CD14-positive monocyte (primary cell): ENCODE results near the gene NEUROD2. TPM values are rescaled to one million over a fixed set of nuclear protein-coding genes. Genes with fewer than 3 reads are reported as not detected.

ENCODE experiments used
- DNase-seq, 3 donors: peaks; one replicate each; pipeline ENCODE4 v3.0.0-alpha.2; 2011 to 2022
- H2AFZ ChIP-seq: 2 replicates; pipeline ENCODE4 v1.6.0; 2012; ENCODE audit warnings: mild to moderate bottlenecking, low read depth, low read length, inconsistent platforms; ENCODE audit not compliant: insufficient read depth, poor library complexity, severe bottlenecking
- H3K27ac ChIP-seq, 2 donors: 1 replicate in 1 of 2; 2 replicates in 1 of 2; pipeline ENCODE4 v1.5.1; 2012 to 2013; ENCODE audit warnings: low read length in 2 of 2, control low read depth in 1 of 2, inconsistent platforms in 1 of 2, low read depth in 1 of 2, mild to moderate bottlenecking in 1 of 2
- H3K27me3 ChIP-seq, 2 donors: one replicate each; pipeline versions ENCODE4 v1.6.0 to v1.6.1; 2011 to 2013; ENCODE audit warnings: low read length in 2 of 2; ENCODE audit not compliant: control insufficient read depth in 2 of 2, insufficient read depth in 2 of 2
- H3K36me3 ChIP-seq, 2 donors: replicated peaks in 1 of 2; 1 replicate in 1 of 2; 2 replicates in 1 of 2; pipeline versions ENCODE4 v1.5.1 to v1.6.1; 2012 to 2013; ENCODE audit warnings: low read length in 2 of 2, control low read depth in 1 of 2, inconsistent platforms in 1 of 2, mild to moderate bottlenecking in 1 of 2; ENCODE audit not compliant: insufficient read depth in 2 of 2, control insufficient read depth in 1 of 2
- H3K4me1 ChIP-seq, 2 donors: 1 replicate in 1 of 2; 2 replicates in 1 of 2; pipeline versions ENCODE4 v1.5.1 to v1.6.1; 2012 to 2013; ENCODE audit warnings: low read length in 2 of 2, control low read depth in 1 of 2, inconsistent platforms in 1 of 2, mild to moderate bottlenecking in 1 of 2, moderate library complexity in 1 of 2; ENCODE audit not compliant: insufficient read depth in 2 of 2, control insufficient read depth in 1 of 2
- H3K4me2 ChIP-seq: replicated peaks from 2 replicates; pipeline ENCODE3; 2012; ENCODE audit warnings: low read length, moderate library complexity, mild to moderate bottlenecking; ENCODE audit not compliant: poor library complexity, severe bottlenecking; ENCODE audit errors: extremely low read depth
- H3K4me3 ChIP-seq, 3 experiments: fragments of 200-600 bp in 1 of 3; sonication (generic) in 1 of 3; replicated peaks in 1 of 3; 1 replicate in 2 of 3; 2 replicates in 1 of 3; pipeline ENCODE4 v1.5.1; 2011 to 2013; ENCODE audit warnings: low read length in 3 of 3, mild to moderate bottlenecking in 3 of 3, control low read depth in 2 of 3, low read depth in 2 of 3, inconsistent platforms in 1 of 3, moderate library complexity in 1 of 3
- H3K79me2 ChIP-seq: 2 replicates; pipeline ENCODE4 v1.6.0; 2012; ENCODE audit warnings: mild to moderate bottlenecking, control low read depth, inconsistent platforms, low read length, moderate library complexity; ENCODE audit not compliant: insufficient read depth
- H3K9ac ChIP-seq: 2 replicates; pipeline ENCODE4 v1.6.0; 2017; ENCODE audit warnings: low read length, mild to moderate bottlenecking; ENCODE audit not compliant: insufficient read depth, poor library complexity, severe bottlenecking
- H3K9me3 ChIP-seq, 2 donors: replicated peaks in 1 of 2; 1 replicate in 1 of 2; 2 replicates in 1 of 2; pipeline versions ENCODE4 v1.5.1 to v1.6.1; 2012 to 2013; ENCODE audit warnings: low read length in 2 of 2, control low read depth in 1 of 2; ENCODE audit not compliant: control insufficient read depth in 1 of 2, insufficient read depth in 1 of 2
- H4K20me1 ChIP-seq: 2 replicates; pipeline ENCODE4 v1.6.0; 2012; ENCODE audit warnings: mild to moderate bottlenecking, low read length, control low read depth, moderate library complexity; ENCODE audit not compliant: insufficient read depth
- H3K27ac Mint-ChIP-seq, 7 donors: one replicate each; pipeline ENCODE4 v1.8.0; 2020; ENCODE audit warnings: mild to moderate bottlenecking in 7 of 7, mixed read lengths in 7 of 7, moderate library complexity in 6 of 7, inconsistent platforms in 2 of 7
- H3K27me3 Mint-ChIP-seq, 3 donors: one replicate each; pipeline ENCODE4 v1.8.0; 2021 to 2022; ENCODE audit warnings: low read depth in 3 of 3, mild to moderate bottlenecking in 3 of 3, mixed read lengths in 3 of 3, moderate library complexity in 3 of 3, inconsistent platforms in 1 of 3
- H3K36me3 Mint-ChIP-seq, 2 donors: one replicate each; pipeline ENCODE4 v1.8.0; 2020; ENCODE audit warnings: mixed read lengths in 2 of 2, inconsistent platforms in 1 of 2, mild to moderate bottlenecking in 1 of 2
- H3K4me1 Mint-ChIP-seq: one replicate; pipeline ENCODE4 v1.8.0; 2020; ENCODE audit warnings: mild to moderate bottlenecking, mixed read lengths
- H3K4me3 Mint-ChIP-seq, 2 donors: one replicate each; pipeline ENCODE4 v1.8.0; 2020; ENCODE audit warnings: mild to moderate bottlenecking in 2 of 2, mixed read lengths in 2 of 2, moderate library complexity in 1 of 2
- H3K9me3 Mint-ChIP-seq, 7 donors: one replicate each; pipeline ENCODE4 v1.8.0; 2020 to 2022; ENCODE audit warnings: mixed read lengths in 7 of 7, mild to moderate bottlenecking in 6 of 7, moderate library complexity in 6 of 7, inconsistent platforms in 2 of 7
- CTCF ChIP-seq: fragments of 200-600 bp; IDR thresholded peaks from one replicate; pipeline ENCODE4 v1.8.0; 2022; ENCODE audit warnings: antibody characterized with exemption, mild to moderate bottlenecking
- WGBS: methylation state at CpG from one replicate; pipeline ENCODE4 v1.1.5; 2013; ENCODE audit warnings: missing lambda C conversion rate; ENCODE audit not compliant: insufficient coverage; 5-methylcytosine and 5-hydroxymethylcytosine counted together
- intact Hi-C, 2 donors: fragments of 100-400 bp; cut with micrococcal nuclease; formaldehyde crosslinking; loops; one replicate each; pipeline versions ENCODE4 v1.15.0 to v1.15.1; 2023
- polyA plus RNA-seq, 3 donors: library from polyadenylated mRNA; depleted of rRNA in 1 of 3; unstranded in 2 of 3; stranded (reverse) in 1 of 3; fragments of 300-500 nt in 2 of 3; fragments of >200 nt in 1 of 3; fragmentation: Illumina TruSeq in 2 of 3; gene quantifications; 1 replicate in 2 of 3; 2 replicates in 1 of 3; pipeline ENCODE4 v1.2.3, GENCODE V29; 2012 to 2021

Gene NEUROD2
- polyA plus RNA-seq, 3 donors = not detected

- TF ChIP-seq CTCF = peak; percentile 90
- no peak overlapping the region for H2AFZ ChIP-seq
- Mint-ChIP-seq H3K27ac (peak overlapping the region in 1 of 7 donors; percentile 45), H3K9me3 (no peaks in the 10 kb centered on the region), H3K4me1 (peaks cover 57% of the 10 kb centered on the region), H3K36me3 (peaks cover 2 to 10% of the 10 kb centered on the region in 2 donors), H3K27me3 (peaks cover 11 to 18% (median 14%) of the 10 kb centered on the region in 3 donors), H3K4me3 (no peak overlapping the region)
- no peaks in the 10 kb centered on the region for H3K36me3 ChIP-seq
- DNase-seq = peak in 2 of 3 donors; percentile 44 to 50
- H3K9ac ChIP-seq = no peak overlapping the region
- no peak overlapping the region for H3K4me2 ChIP-seq
- H4K20me1 ChIP-seq = peaks cover 17% of the 10 kb centered on the region
- H3K9me3 ChIP-seq = no peaks in the 10 kb centered on the region
- H3K79me2 ChIP-seq = peaks cover 27% of the 10 kb centered on the region
- WGBS = no CpG with 5 or more reads among the region's 2 CpGs
- H3K4me1 ChIP-seq = peaks cover 44 to 57% of the 10 kb centered on the region in 2 donors
- H3K27ac ChIP-seq = no peak overlapping the region
- no peak overlapping the region for H3K4me3 ChIP-seq
- peaks cover 0 to 4% of the 10 kb centered on the region in 2 donors for H3K27me3 ChIP-seq
- intact Hi-C loops = loop anchor here in 1 of 2 donors (1.0 kb wide), 1 partner anchor 12 kb away; no protein-coding TSS in a partner anchor
These were observed 26.7 kb upstream of the NEUROD2 start for GRCh38 chr17:39634384-39634871.

- no peak for TF ChIP-seq CTCF
- no peak overlapping the region for H2AFZ ChIP-seq
- Mint-ChIP-seq H3K27ac (no peak overlapping the region), H3K27me3 (peaks cover 14 to 19% (median 16%) of the 10 kb centered on the region in 3 donors), H3K4me1 (peaks cover 53% of the 10 kb centered on the region), H3K9me3 (no peaks in the 10 kb centered on the region), H3K36me3 (peaks cover 2 to 5% of the 10 kb centered on the region in 2 donors), H3K4me3 (no peak overlapping the region)
- H3K4me2 ChIP-seq = no peak overlapping the region
- intact Hi-C loops = loop anchor here in 1 of 2 donors (1.0 kb wide), 1 partner anchor 11 kb away; no protein-coding TSS in a partner anchor
- H3K27ac ChIP-seq = no peak overlapping the region
- H3K4me3 ChIP-seq = no peak overlapping the region
- no peak overlapping the region for H3K9ac ChIP-seq
- peaks cover 44 to 56% of the 10 kb centered on the region in 2 donors for H3K4me1 ChIP-seq
- H3K79me2 ChIP-seq = peaks cover 19% of the 10 kb centered on the region
- H3K27me3 ChIP-seq = peaks cover 0 to 5% of the 10 kb centered on the region in 2 donors
- 82% methylated on average over 7 of the region's 8 CpGs for WGBS
- no peaks in the 10 kb centered on the region for H3K9me3 ChIP-seq
- no peaks in the 10 kb centered on the region for H3K36me3 ChIP-seq
- peaks cover 11% of the 10 kb centered on the region for H4K20me1 ChIP-seq
- DNase-seq = no peak
These were observed 26.0 kb upstream of the NEUROD2 start for GRCh38 chr17:39633570-39634183.
